K562 (cell line): Measurements from ENCODE around the gene TLE6. TPM values are rescaled to one million over a fixed set of nuclear protein-coding genes. Genes with fewer than 3 reads are reported as not detected.
A peak's percentile ranks its signal among the peaks of the same experiment; 100 is the strongest.

Source experiments
- ESRRA ChIP-seq: fragments of 450-650 bp; IDR thresholded peaks from 2 replicates; pipeline ENCODE4 v1.6.1; 2014; ENCODE audit warnings: low read depth, mild to moderate bottlenecking, moderate library complexity, borderline replicate concordance
- HDAC2 ChIP-seq: fragments of 450-650 bp; IDR thresholded peaks from 2 replicates; pipeline ENCODE4 v1.6.1; 2016; ENCODE audit warnings: mild to moderate bottlenecking
- ID3 ChIP-seq, 2 experiments: fragments of 250-450 bp in 1 of 2; fragments of 450-650 bp in 1 of 2; sonication (Bioruptor Pico) in 1 of 2; IDR thresholded peaks; 2 replicates each; pipeline versions ENCODE4 v1.6.1 to v1.8.0; 2016 to 2021; ENCODE audit warnings: mild to moderate bottlenecking in 2 of 2, moderate library complexity in 2 of 2, missing compliant biosample characterization in 1 of 2, missing genetic modification characterization in 1 of 2
- MXI1 ChIP-seq: IDR thresholded peaks from 2 replicates; pipeline ENCODE4 v1.6.1; 2011; ENCODE audit warnings: low read depth, mild to moderate bottlenecking, improper control_type of control experiment, low read length
- SMARCA5 ChIP-seq: fragments of 450-650 bp; IDR thresholded peaks from 2 replicates; pipeline ENCODE4 v1.6.1; 2016
- TOE1 ChIP-seq, 2 experiments: fragments of 450-650 bp in 1 of 2; sonication (generic) in 1 of 2; formaldehyde crosslinking in 1 of 2; IDR thresholded peaks; 2 replicates each; pipeline versions ENCODE4 v1.7.1 to v1.8.0; 2016 to 2022; ENCODE audit warnings: borderline replicate concordance in 2 of 2, mild to moderate bottlenecking in 2 of 2, antibody characterized with exemption in 1 of 2, inconsistent platforms in 1 of 2, low read depth in 1 of 2, missing genetic modification reagents in 1 of 2, moderate library complexity in 1 of 2
- ZBTB40 ChIP-seq, 2 experiments: fragments of 450-650 bp in 1 of 2; sonication (generic) in 1 of 2; formaldehyde crosslinking in 1 of 2; IDR thresholded peaks; 2 replicates each; pipeline versions ENCODE4 v1.7.1 to v1.9.0; 2016 to 2022; ENCODE audit warnings: inconsistent platforms in 1 of 2, mild to moderate bottlenecking in 1 of 2, missing genetic modification reagents in 1 of 2
- polyA plus RNA-seq, 8 experiments: library from polyadenylated mRNA; depleted of rRNA in 4 of 8; stranded (reverse) in 5 of 8; unstranded in 3 of 8; fragments of >200 nt; fragmentation: Nextera tagmentation in 2 of 8; fragmentation: Illumina TruSeq in 1 of 8; extraction: Ambion mirVana in 2 of 8; extraction: Trizol in 1 of 8; gene quantifications; 2 replicates each; pipeline versions ENCODE4 v1.2.1 to v1.2.3, GENCODE V29; 2011 to 2014; ENCODE audit warnings: inconsistent platforms in 1 of 8, missing spikeins in 1 of 8
- total RNA-seq, 7 experiments: library from RNA; depleted of rRNA in 6 of 7; stranded (reverse); fragments of >200 nt in 6 of 7; fragmentation: Illumina TruSeq in 2 of 7; extraction: Trizol in 2 of 7; gene quantifications; 2 replicates each; pipeline versions ENCODE4 v1.2.1 to v1.2.3, GENCODE V29; 2011 to 2021; ENCODE audit warnings: low replicate concordance in 1 of 7
- TF ChIP-seq, protein P1 (sequence below): sonication (generic); formaldehyde crosslinking; IDR thresholded peaks from 2 replicates; pipeline ENCODE4 v1.8.0; 2022; ENCODE audit warnings: missing genetic modification reagents, mild to moderate bottlenecking, borderline replicate concordance
- TF ChIP-seq, protein P2 (sequence below): IDR thresholded peaks from 2 replicates; pipeline ENCODE4 v1.6.1; 2012; ENCODE audit warnings: low read depth, low read length, improper control_type of control experiment, borderline replicate concordance

Gene TLE6
- total and polyA plus RNA-seq, 9 of the 15 experiments (the other 6 are each of a cell fraction or from before 2014, with no cell fraction given) = 1.1 to 6.1 (median 2.5) TPM

DNA sequence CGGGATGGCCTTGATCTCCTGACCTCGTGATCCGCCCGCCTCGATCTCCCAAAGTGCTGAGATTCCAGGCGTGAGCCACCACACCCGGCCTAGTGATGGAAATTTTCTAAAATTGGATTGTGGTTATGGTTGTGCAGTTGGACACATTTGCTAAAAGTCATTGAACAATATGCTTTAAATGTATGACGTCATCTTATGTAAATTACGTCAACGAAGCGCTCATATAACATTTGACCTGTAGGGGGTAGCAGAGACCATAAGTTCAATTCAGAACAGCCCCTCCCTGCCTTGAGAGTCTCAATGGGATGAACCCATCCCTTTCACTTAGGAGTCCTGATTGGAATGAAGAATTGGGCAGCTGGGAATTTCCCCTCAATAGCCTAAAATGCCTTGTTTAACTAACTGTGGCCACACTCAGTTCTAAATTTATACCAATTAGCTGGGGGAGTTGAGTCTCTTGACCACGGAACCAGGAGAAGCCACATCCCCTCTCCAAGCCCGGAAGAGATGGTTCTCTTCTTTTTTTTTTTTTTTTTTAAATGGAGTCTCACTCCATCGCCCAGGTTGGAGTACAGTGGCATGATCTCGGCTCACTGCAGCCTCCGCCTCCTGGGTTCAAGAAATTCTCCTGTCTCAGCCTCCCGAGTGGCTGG is 15.2 kb upstream of the TLE6 start (continued):
- TF ChIP-seq MXI1 = no peak
- peak; percentile 42; the same call in 1 of the 2 replicates for TF ChIP-seq TOE1 (IDR thresholded peaks at IDR 0.05; ENCODE audit: borderline replicate concordance)
- TF ChIP-seq TOE1 (CRISPR knock-in tag; IDR thresholded peaks at IDR 0.05; ENCODE audit: borderline replicate concordance, low read depth) = no peak
- no peak for TF ChIP-seq SMARCA5
- TF ChIP-seq, protein P1, sequence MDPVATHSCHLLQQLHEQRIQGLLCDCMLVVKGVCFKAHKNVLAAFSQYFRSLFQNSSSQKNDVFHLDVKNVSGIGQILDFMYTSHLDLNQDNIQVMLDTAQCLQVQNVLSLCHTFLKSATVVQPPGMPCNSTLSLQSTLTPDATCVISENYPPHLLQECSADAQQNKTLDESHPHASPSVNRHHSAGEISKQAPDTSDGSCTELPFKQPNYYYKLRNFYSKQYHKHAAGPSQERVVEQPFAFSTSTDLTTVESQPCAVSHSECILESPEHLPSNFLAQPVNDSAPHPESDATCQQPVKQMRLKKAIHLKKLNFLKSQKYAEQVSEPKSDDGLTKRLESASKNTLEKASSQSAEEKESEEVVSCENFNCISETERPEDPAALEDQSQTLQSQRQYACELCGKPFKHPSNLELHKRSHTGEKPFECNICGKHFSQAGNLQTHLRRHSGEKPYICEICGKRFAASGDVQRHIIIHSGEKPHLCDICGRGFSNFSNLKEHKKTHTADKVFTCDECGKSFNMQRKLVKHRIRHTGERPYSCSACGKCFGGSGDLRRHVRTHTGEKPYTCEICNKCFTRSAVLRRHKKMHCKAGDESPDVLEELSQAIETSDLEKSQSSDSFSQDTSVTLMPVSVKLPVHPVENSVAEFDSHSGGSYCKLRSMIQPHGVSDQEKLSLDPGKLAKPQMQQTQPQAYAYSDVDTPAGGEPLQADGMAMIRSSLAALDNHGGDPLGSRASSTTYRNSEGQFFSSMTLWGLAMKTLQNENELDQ (CRISPR knock-in tag) = no peak
- TF ChIP-seq, protein P2, sequence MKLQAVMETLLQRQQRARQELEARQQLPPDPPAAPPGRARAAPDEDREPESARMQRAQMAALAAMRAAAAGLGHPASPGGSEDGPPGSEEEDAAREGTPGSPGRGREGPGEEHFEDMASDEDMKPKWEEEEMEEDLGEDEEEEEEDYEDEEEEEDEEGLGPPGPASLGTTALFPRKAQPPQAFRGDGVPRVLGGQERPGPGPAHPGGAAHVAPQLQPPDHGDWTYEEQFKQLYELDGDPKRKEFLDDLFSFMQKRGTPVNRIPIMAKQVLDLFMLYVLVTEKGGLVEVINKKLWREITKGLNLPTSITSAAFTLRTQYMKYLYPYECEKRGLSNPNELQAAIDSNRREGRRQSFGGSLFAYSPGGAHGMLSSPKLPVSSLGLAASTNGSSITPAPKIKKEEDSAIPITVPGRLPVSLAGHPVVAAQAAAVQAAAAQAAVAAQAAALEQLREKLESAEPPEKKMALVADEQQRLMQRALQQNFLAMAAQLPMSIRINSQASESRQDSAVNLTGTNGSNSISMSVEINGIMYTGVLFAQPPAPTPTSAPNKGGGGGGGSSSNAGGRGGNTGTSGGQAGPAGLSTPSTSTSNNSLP = no peak
- peak; percentile 44; the same call in 1 of the 2 replicates for TF ChIP-seq HDAC2
- no peak for TF ChIP-seq ID3 (CRISPR knock-in tag; IDR thresholded peaks at IDR 0.05)
- no peak; the same call in 1 of the 2 replicates for TF ChIP-seq ID3 (tag; IDR thresholded peaks at IDR 0.05)
- TF ChIP-seq ESRRA = 0 out of 2 replicates have a peak, but pooled peaks have one; percentile 28
- 0 out of 2 replicates have a peak, but pooled peaks have one; percentile 20 for TF ChIP-seq ZBTB40 (IDR thresholded peaks at IDR 0.05)
- no peak for TF ChIP-seq ZBTB40 (CRISPR knock-in tag; IDR thresholded peaks at IDR 0.05)
